ENCODE measurements around the gene TPM4.

The TPM4 gene

GRCh38 chr19:16134510-16134909 is 58.2 kb downstream of the TPM4 start:
- no peak for DNase-seq

GRCh38 chr19:16135430-16136127 is 59.3 kb downstream of the TPM4 start:
- no peak for DNase-seq

- no peak for DNase-seq
These were observed 60.1 kb downstream of the TPM4 start for GRCh38 chr19:16136185-16136999.

GRCh38 chr19:16139752-16140151 is 63.5 kb downstream of the TPM4 start:
- DNase-seq, result no peak

GRCh38 chr19:16141043-16141442 is 64.7 kb downstream of the TPM4 start:
- DNase-seq, result no peak

- DNase-seq, result no peak
These were observed 65.8 kb downstream of the TPM4 start for GRCh38 chr19:16142032-16142580.

- DNase-seq, result peak; percentile 10
These were observed 67.3 kb downstream of the TPM4 start, which contains the start of gene HSH2D for GRCh38 chr19:16143399-16144215. Gene HSH2D (plus strand): TSS chr19:16143685. CDS start chr19:16148751, 5,066 bp downstream.

GRCh38 chr19:16144216-16144581 is 67.9 kb downstream of the TPM4 start:
- no peak for DNase-seq

- no peak for DNase-seq
These were observed 69.8 kb downstream of the TPM4 start for GRCh38 chr19:16146112-16146511.

- DNase-seq, result no peak
These were observed 72.3 kb downstream of the TPM4 start for GRCh38 chr19:16148443-16149229.

Data from SHP77 treated with DMSO at 0.1 percent for 48 hours (cell line).